T-cell (primary cell): ENCODE measurements around the gene MBP. TPM values are rescaled to one million over a fixed set of nuclear protein-coding genes. Genes with fewer than 3 reads are reported as not detected.
A peak's percentile ranks its signal among the peaks of the same experiment; 100 is the strongest.

Experiments
- ATAC-seq, 4 experiments: fragments of 200-7000 bp in 3 of 4; fragments of 150-1000 bp in 1 of 4; cut with Tn5 transposase; replicated peaks in 1 of 4; 1 replicate in 3 of 4; 2 replicates in 1 of 4; pipeline ENCODE4 v1.10.0; 2021; ENCODE audit warnings: moderate library complexity in 3 of 4, mild to moderate bottlenecking in 2 of 4, moderate number of reproducible peaks in 1 of 4
- CTCF ChIA-PET, 2 donors: fragments of 300-600 bp; sonication (Branson Sonifier 250); formaldehyde crosslinking; loops; one replicate each; lab custom pipeline; 2022; ENCODE audit warnings: antibody characterized with exemption in 2 of 2; lab: Charles Lee
- POLR2A ChIA-PET, 2 donors: fragments of 300-600 bp; sonication (Branson Sonifier 250); formaldehyde crosslinking; loops; one replicate each; lab custom pipeline; 2022; ENCODE audit warnings: antibody characterized with exemption in 2 of 2; lab: Charles Lee
- DNase-seq, 35 experiments: peaks; one replicate each; pipeline versions ENCODE4 v3.0.0 to v3.0.0-alpha.2; 2013 to 2023
- H3K27ac ChIP-seq: one replicate; pipeline ENCODE4 v1.5.1; 2013; ENCODE audit warnings: low read length
- H3K27me3 ChIP-seq, 2 experiments: replicated peaks in 1 of 2; 1 replicate in 1 of 2; 2 replicates in 1 of 2; pipeline versions ENCODE4 v1.6.1 to v1.7.0; 2013; ENCODE audit warnings: low read length in 1 of 2, mixed read lengths in 1 of 2; ENCODE audit not compliant: control insufficient read depth in 2 of 2, insufficient read depth in 2 of 2; ENCODE audit errors: extremely low read depth in 1 of 2
- H3K36me3 ChIP-seq, 2 donors: 1 replicate in 1 of 2; 2 replicates in 1 of 2; pipeline versions ENCODE4 v1.6.1 to v1.7.0; 2013; ENCODE audit warnings: low read length in 1 of 2; ENCODE audit not compliant: control insufficient read depth in 2 of 2, insufficient read depth in 1 of 2; ENCODE audit errors: extremely low read depth in 1 of 2
- H3K4me1 ChIP-seq, 2 experiments: 1 replicate in 1 of 2; 2 replicates in 1 of 2; pipeline versions ENCODE4 v1.6.1 to v1.7.0; 2013; ENCODE audit warnings: low read length in 2 of 2, mixed read lengths in 1 of 2; ENCODE audit not compliant: insufficient read depth in 2 of 2, control insufficient read depth in 1 of 2; ENCODE audit errors: extremely low read depth in 1 of 2
- H3K4me3 ChIP-seq, 2 donors: 1 replicate in 1 of 2; 2 replicates in 1 of 2; pipeline versions ENCODE4 v1.5.1 to v1.7.0; 2013; ENCODE audit warnings: mild to moderate bottlenecking in 2 of 2, low read length in 1 of 2, moderate library complexity in 1 of 2; ENCODE audit not compliant: control insufficient read depth in 1 of 2; ENCODE audit errors: extremely low read depth in 1 of 2
- H3K9me3 ChIP-seq: 2 replicates; pipeline ENCODE4 v1.7.0; 2013
- H3K27ac Mint-ChIP-seq, 2 donors: one replicate each; pipeline ENCODE4 v1.8.0; 2020 to 2021; ENCODE audit warnings: mild to moderate bottlenecking in 2 of 2, mixed read lengths in 2 of 2
- H3K27me3 Mint-ChIP-seq, 2 donors: one replicate each; pipeline ENCODE4 v1.8.0; 2021 to 2022; ENCODE audit warnings: mixed read lengths in 2 of 2
- H3K36me3 Mint-ChIP-seq: one replicate; pipeline ENCODE4 v1.8.0; 2021; ENCODE audit warnings: mixed read lengths
- H3K4me1 Mint-ChIP-seq, 3 donors: one replicate each; pipeline ENCODE4 v1.8.0; 2020 to 2022; ENCODE audit warnings: mixed read lengths in 3 of 3, mild to moderate bottlenecking in 1 of 3
- H3K4me3 Mint-ChIP-seq, 3 donors: one replicate each; pipeline ENCODE4 v1.8.0; 2020 to 2022; ENCODE audit warnings: mild to moderate bottlenecking in 3 of 3, mixed read lengths in 3 of 3, moderate library complexity in 3 of 3
- H3K9me3 Mint-ChIP-seq, 3 donors: one replicate each; pipeline ENCODE4 v1.8.0; 2020 to 2022; ENCODE audit warnings: mixed read lengths in 3 of 3
- WGBS: methylation state at CpG from one replicate; pipeline ENCODE4 v1.1.5; 2013; ENCODE audit warnings: missing lambda C conversion rate; ENCODE audit not compliant: insufficient coverage; 5-methylcytosine and 5-hydroxymethylcytosine counted together
- total RNA-seq, 35 experiments: library from RNA in 6 of 35; stranded (reverse) in 6 of 35; fragments of 120-200 nt in 1 of 35; gene quantifications; one replicate each; pipeline versions ENCODE4 v1.2.1 to v1.2.4 and lab custom pipeline; 2013 to 2026

MBP gene
- total RNA-seq, 5 donors from 2014 or later (not counting 1 experiment from before 2014, with no cell fraction given), result 114 to 185 (median 152) TPM

- H3K4me1 ChIP-seq, result peaks cover 4 to 28% of the 10 kb centered on the region in 2 experiments
Observed at GRCh38 chr18:77006305-77007175, 126.0 kb downstream of the MBP start.

DNA sequence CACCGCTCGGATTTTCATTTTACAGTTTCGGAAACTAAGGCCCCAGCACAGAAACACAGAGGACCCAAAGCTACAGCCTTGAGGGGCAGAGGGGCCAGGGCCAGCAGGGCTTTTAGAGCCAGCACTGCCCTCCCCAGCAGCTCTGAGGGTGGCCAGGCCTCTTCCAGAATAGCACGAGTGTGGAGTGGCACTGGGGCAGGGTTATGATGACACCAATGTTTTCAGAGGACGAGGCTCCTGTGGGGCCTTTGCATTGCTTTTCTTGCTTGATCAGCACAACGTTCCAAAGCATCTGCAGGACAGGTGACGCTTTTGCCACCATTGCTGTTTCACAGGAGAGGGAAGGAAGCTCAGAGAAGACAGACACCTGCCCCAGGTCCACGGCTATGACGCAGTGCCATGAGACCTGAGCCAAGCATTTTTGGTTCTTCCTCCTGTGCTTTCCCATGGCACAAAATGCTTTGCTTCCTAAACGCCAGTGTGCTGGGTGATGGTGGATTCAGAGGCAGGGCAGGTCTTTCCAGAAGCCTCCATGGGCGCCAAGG, 126.9 kb downstream of the MBP start:
- ATAC-seq, result no peak
- ChIA-PET POLR2A (no interaction called here), CTCF (interaction anchor here (1.1 to 1.4 kb wide), 3 partner anchors 8 to 50 kb away, joined by 3 to 7 read pairs (median 3); no protein-coding TSS in a partner anchor)
- peaks cover 26% of the 10 kb centered on the region for H3K36me3 Mint-ChIP-seq
- WGBS, result 85% methylated on average over 9 of the region's 11 CpGs
- Histone ChIP-seq H3K36me3 (peaks cover 6 to 28% of the 10 kb centered on the region in 2 donors), H3K9me3 (no peaks in the 10 kb centered on the region), H3K4me3 (no peak overlapping the region), H3K27me3 (no peaks in the 10 kb centered on the region), H3K27ac (no peak overlapping the region), H3K4me1 (peaks cover 4 to 28% of the 10 kb centered on the region in 2 experiments)
- no peak for DNase-seq
- no peaks in the 10 kb centered on the region for H3K27me3 Mint-ChIP-seq
- no peaks in the 10 kb centered on the region for H3K9me3 Mint-ChIP-seq
- H3K27ac Mint-ChIP-seq, result peak overlapping the region; percentile 45 to 57
- H3K4me1 Mint-ChIP-seq, result peaks cover 34 to 50% (median 46%) of the 10 kb centered on the region in 3 donors
- peak overlapping the region in 1 of 3 donors; percentile 75 for H3K4me3 Mint-ChIP-seq

More at GRCh38 chr18:77006305-77007175, 126.0 kb downstream of the MBP start:
- Histone ChIP-seq H3K4me3 (no peak overlapping the region), H3K36me3 (peaks cover 6 to 35% of the 10 kb centered on the region in 2 donors), H3K27ac (no peak overlapping the region), H3K27me3 (no peaks in the 10 kb centered on the region), H3K9me3 (no peaks in the 10 kb centered on the region)
- WGBS, result 95% methylated on average over 25 of the region's 29 CpGs
- H3K4me1 Mint-ChIP-seq, result peaks cover 33 to 53% (median 51%) of the 10 kb centered on the region in 3 donors
- H3K27me3 Mint-ChIP-seq, result no peaks in the 10 kb centered on the region
- CTCF ChIA-PET, result no interaction called here
- no peak for DNase-seq
- H3K4me3 Mint-ChIP-seq, result no peak overlapping the region
- peaks cover 33% of the 10 kb centered on the region for H3K36me3 Mint-ChIP-seq
- POLR2A ChIA-PET, result no interaction called here
- H3K9me3 Mint-ChIP-seq, result no peaks in the 10 kb centered on the region
- no peak for ATAC-seq
- H3K27ac Mint-ChIP-seq, result peak overlapping the region; percentile 28 to 43

DNA sequence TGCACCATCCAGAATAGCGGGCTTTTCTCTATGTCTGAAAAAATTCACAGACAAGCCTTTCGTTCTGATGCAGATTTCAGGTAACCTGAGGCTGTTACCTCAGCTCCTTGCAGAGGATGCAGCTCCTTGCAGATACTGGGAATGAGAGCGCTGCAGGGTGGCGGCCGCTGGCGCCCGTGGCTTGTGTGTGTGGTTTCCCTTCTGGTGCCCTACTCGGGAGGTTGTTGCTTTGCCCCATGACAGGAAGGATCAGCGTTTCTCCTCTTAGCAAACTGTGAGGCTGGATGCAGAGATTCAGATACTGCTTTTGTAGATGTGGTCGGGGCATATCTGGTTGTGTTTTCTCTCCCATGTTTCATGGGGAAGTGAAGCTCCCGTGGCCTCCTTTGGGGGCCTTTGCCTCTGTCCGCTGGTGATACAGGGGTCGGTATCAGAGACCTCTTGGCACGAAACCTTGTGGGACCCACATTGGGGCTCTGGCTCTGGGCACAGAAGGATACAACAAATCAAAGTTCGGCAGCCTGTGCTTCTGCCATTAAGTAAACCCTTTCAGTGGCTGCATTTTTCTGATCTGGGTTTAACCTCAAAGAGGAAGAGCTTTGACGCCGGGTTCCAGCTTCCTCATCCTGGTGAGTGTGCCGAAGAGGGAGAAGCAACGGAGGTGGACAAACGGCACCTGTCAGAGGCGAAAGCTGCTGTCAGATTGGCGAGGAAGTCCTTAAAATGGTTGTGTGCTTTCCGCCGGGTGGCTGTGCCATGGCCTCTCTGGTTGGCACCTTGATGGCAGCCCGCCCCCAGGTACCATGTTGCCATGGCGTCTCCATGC, 127.8 kb downstream of the MBP start:
- POLR2A ChIA-PET, result no interaction called here
- H3K4me3 Mint-ChIP-seq, result peak overlapping the region; percentile 6 to 75 (median 59)
- H3K4me1 ChIP-seq, result peaks cover 4 to 32% of the 10 kb centered on the region in 2 experiments
- ATAC-seq, result peak; percentile 36 to 83 (median 62)
- H3K9me3 ChIP-seq, result no peaks in the 10 kb centered on the region
- H3K4me3 ChIP-seq, result peak overlapping the region in 1 of 2 donors; percentile 49
- H3K36me3 Mint-ChIP-seq, result peaks cover 18% of the 10 kb centered on the region
- no peaks in the 10 kb centered on the region for H3K27me3 ChIP-seq
- CTCF ChIA-PET, result interaction anchor here (0.6 to 1.8 kb wide), 8 partner anchors 7 to 207 kb away, joined by 3 to 7 read pairs (median 3); no protein-coding TSS in a partner anchor
- H3K4me1 Mint-ChIP-seq, result peaks cover 40 to 54% (median 48%) of the 10 kb centered on the region in 3 donors
- H3K36me3 ChIP-seq, result peaks cover 4 to 20% of the 10 kb centered on the region in 2 donors
- DNase-seq, result peak in 21 of 35 experiments; percentile 8 to 41 (median 16)
- WGBS, result 42% methylated on average over 21 of the region's 26 CpGs
- H3K27me3 Mint-ChIP-seq, result no peaks in the 10 kb centered on the region
- H3K27ac ChIP-seq, result no peak overlapping the region
- H3K27ac Mint-ChIP-seq, result peak overlapping the region; percentile 57 to 82
- no peaks in the 10 kb centered on the region for H3K9me3 Mint-ChIP-seq

DNA sequence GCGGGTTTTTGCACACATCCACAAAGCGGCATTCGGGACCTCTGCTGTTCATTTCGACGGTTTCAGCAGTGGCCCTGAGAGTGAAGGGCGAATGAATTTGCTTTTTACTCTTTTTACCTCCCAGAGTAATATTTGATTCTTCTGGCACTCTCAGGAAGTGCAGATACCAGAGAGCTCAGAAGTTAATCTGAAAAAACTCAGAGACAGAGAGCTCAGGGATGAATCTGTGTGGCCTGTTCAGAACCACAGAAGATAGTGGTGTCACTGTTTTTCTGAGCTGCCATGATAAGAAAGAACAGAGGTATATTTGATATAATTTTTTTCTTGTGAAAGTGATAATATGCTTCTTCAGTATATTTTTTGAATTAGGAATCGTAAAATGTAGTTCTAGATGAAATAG, 129.3 kb downstream of the MBP start:
- Mint-ChIP-seq H3K4me1 (peaks cover 40 to 49% (median 48%) of the 10 kb centered on the region in 3 donors), H3K27me3 (no peaks in the 10 kb centered on the region), H3K4me3 (no peak overlapping the region), H3K27ac (peak overlapping the region; percentile 63 to 77), H3K36me3 (peaks cover 10% of the 10 kb centered on the region), H3K9me3 (no peaks in the 10 kb centered on the region)
- no peak for ATAC-seq
- POLR2A ChIA-PET, result no interaction called here
- Histone ChIP-seq H3K36me3 (peaks cover 0 to 6% of the 10 kb centered on the region in 2 donors), H3K9me3 (no peaks in the 10 kb centered on the region), H3K27me3 (no peaks in the 10 kb centered on the region), H3K4me3 (no peak overlapping the region), H3K4me1 (peaks cover 4 to 32% of the 10 kb centered on the region in 2 experiments), H3K27ac (no peak overlapping the region)
- no peak for DNase-seq
- WGBS, result 100% methylated on average over 2 of the region's 7 CpGs
- CTCF ChIA-PET, result interaction anchor here (0.5 to 1.8 kb wide), 5 partner anchors 20 to 208 kb away, joined by 3 to 5 read pairs (median 3); no protein-coding TSS in a partner anchor

- H3K27ac Mint-ChIP-seq, result peak overlapping the region; percentile 55 to 74
- POLR2A ChIA-PET, result no interaction called here
Observed at GRCh38 chr18:77002496-77002895, 130.1 kb downstream of the MBP start.

More at GRCh38 chr18:77002496-77002895, 130.1 kb downstream of the MBP start:
- H3K27me3 Mint-ChIP-seq, result no peaks in the 10 kb centered on the region
- Histone ChIP-seq H3K36me3 (peaks cover 0 to 6% of the 10 kb centered on the region in 2 donors), H3K4me3 (no peak overlapping the region), H3K27me3 (no peaks in the 10 kb centered on the region), H3K9me3 (no peaks in the 10 kb centered on the region), H3K27ac (no peak overlapping the region), H3K4me1 (peaks cover 4 to 32% of the 10 kb centered on the region in 2 experiments)
- ATAC-seq (no peak), DNase-seq (no peak)
- H3K36me3 Mint-ChIP-seq, result peaks cover 10% of the 10 kb centered on the region
- CTCF ChIA-PET, result interaction anchor here in 1 of 2 donors (0.5 kb wide), 1 partner anchor 206 kb away, joined by 3 read pairs; no protein-coding TSS in a partner anchor
- no peaks in the 10 kb centered on the region for H3K9me3 Mint-ChIP-seq
- H3K4me3 Mint-ChIP-seq, result no peak overlapping the region
- peaks cover 39 to 45% (median 42%) of the 10 kb centered on the region in 3 donors for H3K4me1 Mint-ChIP-seq
- WGBS, result 88% methylated on average over 6 of the region's 10 CpGs
